GM10266 (cell line): ENCODE measurements around the gene EGR1.

Experiments
- DNase-seq: peaks from one replicate; pipeline ENCODE4 v3.0.0; 2012; ENCODE audit errors: extremely low spot score
- CTCF ChIP-seq: IDR thresholded peaks from 2 replicates; pipeline ENCODE4 v1.5.1; 2012; ENCODE audit warnings: mild to moderate bottlenecking, low read depth; ENCODE audit not compliant: control insufficient read depth, insufficient read depth; ENCODE audit errors: missing control alignments

EGR1 gene

GRCh38 chr5:138439477-138440158 is 25.7 kb upstream of the EGR1 start:
- no peak for TF ChIP-seq CTCF

GRCh38 chr5:138440159-138441073 is 24.9 kb upstream of the EGR1 start:
- TF ChIP-seq CTCF, result no peak

More at GRCh38 chr5:138439477-138440158, 25.7 kb upstream of the EGR1 start:
- DNase-seq, result peak; percentile 60

GRCh38 chr5:138441221-138441620 is 24.1 kb upstream of the EGR1 start:
- TF ChIP-seq CTCF, result no peak
- no peak for DNase-seq

More at GRCh38 chr5:138440159-138441073, 24.9 kb upstream of the EGR1 start:
- DNase-seq, result no peak

- no peak for DNase-seq
- TF ChIP-seq CTCF, result no peak
Measured at GRCh38 chr5:138444078-138444773, 21.1 kb upstream of the EGR1 start.

GRCh38 chr5:138444774-138445546 is 20.3 kb upstream of the EGR1 start:
- DNase-seq, result no peak

More at GRCh38 chr5:138444774-138445546, 20.3 kb upstream of the EGR1 start:
- no peak for TF ChIP-seq CTCF
